ENCODE data around the gene PTPRN2. TPM values are rescaled to one million over a fixed set of nuclear protein-coding genes. Genes with fewer than 3 reads are reported as not detected.

PTPRN2 gene
- total RNA-seq, 2 donors from 2014 or later, result 0.72 to 0.79 TPM

DNA sequence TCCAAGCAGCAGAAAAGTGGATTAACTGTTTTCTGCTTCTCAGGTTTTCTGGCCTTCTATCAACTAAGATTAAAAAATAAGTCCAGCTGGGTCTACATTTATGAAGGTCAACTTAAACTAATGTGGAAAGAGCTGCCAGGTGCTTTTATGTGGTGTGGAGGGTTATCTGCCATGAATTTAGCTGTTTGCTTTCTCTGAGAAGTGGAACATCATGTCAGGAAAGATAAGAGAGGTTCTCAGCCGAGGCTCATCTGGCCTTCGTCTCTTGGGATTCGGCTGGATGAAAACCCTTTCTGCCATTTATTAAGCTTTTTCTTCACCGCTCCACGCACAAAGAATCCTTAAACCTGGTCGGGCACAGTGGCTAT, 5.5 kb downstream of the PTPRN2 start:
- Mint-ChIP-seq H3K27me3 (ENCODE audit: low read depth) (peaks cover 35% of the 10 kb centered on the region), H3K27ac (no peak overlapping the region), H3K9me3 (peaks cover 0 to 8% of the 10 kb centered on the region in 2 donors), H3K4me1 (ENCODE audit: low read depth) (peaks cover 5% of the 10 kb centered on the region), H3K36me3 (ENCODE audit: insufficient read depth in 2 of 2) (peaks cover 4 to 5% of the 10 kb centered on the region in 2 donors), H3K4me3 (no peak overlapping the region)
- ATAC-seq (replicated peaks in 1 of 2) (no peak), DNase-seq (no peak)

DNA sequence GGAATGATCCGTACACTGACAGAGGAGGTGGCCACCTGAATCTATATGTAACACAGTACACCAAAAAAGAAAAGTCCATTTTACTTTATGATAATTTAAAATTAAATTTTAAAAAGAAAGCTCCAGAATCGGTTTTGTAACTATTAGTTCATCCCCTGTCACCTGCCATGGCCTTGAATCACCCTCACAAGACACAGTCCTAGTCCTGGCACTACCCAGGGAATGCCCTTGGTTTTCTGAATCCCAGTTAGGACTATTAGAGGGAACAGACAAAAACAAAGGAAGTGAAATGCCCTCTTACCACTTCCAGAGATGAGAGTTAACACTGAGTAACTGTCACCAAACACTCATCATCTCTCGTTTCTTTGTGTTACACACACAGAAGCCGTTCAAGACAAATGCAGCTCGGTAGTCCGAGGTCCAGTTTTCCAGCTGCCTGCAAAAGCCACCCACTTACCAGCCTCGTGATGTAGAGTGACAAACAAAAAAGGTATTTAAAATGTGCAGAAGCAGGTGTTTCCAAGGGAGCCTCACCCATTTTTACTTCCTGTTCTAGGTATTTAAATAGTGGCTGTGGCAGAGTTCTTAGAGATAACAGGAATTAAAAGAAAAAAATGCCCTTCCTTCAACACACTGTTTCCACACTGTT, 6.1 kb downstream of the PTPRN2 start:
- H3K36me3 Mint-ChIP-seq (ENCODE audit: insufficient read depth in 2 of 2), result peaks cover 4 to 5% of the 10 kb centered on the region in 2 donors
- ATAC-seq (replicated peaks in 1 of 2) (no peak), DNase-seq (no peak)
- H3K9me3 Mint-ChIP-seq, result peaks cover 0 to 8% of the 10 kb centered on the region in 2 donors
- peaks cover 35% of the 10 kb centered on the region for H3K27me3 Mint-ChIP-seq (ENCODE audit: low read depth)
- H3K27ac Mint-ChIP-seq, result no peak overlapping the region
- peaks cover 5% of the 10 kb centered on the region for H3K4me1 Mint-ChIP-seq (ENCODE audit: low read depth)
- no peak overlapping the region for H3K4me3 Mint-ChIP-seq

DNA sequence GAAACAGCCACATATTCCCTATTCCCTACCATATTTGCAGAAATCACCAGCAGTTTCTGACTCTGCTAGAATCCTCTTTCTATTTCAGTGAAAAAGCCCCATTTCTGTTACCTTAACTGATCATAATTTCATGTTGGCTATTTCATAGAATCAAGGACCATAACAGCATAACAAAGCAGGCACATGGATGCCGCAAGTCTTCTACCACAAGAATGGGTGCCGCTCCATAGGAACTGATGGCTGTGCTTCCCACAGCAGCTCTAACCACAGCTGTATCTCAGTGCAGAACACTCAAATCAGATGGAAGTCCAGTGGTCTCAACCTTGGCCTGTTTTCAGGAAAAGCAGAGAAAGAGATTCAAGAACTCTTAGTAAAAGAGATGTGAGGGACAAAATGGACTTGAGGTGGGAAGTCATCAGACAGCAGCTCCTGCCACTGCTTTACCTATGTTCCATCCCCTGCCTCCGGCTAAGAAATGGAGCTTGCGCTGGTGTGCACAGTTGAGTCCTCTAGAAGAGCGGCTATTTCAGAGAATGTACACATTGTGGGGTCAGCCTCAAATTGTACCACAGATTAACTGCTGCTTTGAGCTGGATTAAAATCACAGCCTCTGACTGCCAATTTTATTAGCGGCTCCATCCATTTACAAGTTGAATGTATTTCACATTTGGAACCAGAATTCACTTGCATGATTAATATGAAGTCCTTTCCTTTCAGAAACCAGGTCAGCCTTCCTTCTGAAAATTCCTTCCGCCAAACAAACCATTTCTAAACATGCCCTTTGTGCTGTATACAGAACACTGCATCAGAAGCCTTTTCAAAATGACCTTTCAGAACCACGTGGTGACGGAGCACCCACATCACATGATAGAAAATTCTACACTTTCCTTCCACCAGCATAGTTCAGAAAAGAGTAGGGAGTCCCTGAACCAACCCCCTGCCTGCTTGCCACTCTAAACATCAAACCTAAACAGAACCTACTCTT, 7.7 kb downstream of the PTPRN2 start:
- ATAC-seq (replicated peaks in 1 of 2) (no peak), DNase-seq (no peak)
- Mint-ChIP-seq H3K9me3 (peaks cover 0 to 8% of the 10 kb centered on the region in 2 donors), H3K4me1 (ENCODE audit: low read depth) (no peaks in the 10 kb centered on the region), H3K4me3 (no peak overlapping the region), H3K27ac (no peak overlapping the region), H3K27me3 (ENCODE audit: low read depth) (peaks cover 22% of the 10 kb centered on the region), H3K36me3 (ENCODE audit: insufficient read depth in 2 of 2) (peaks cover 2 to 4% of the 10 kb centered on the region in 2 donors)

DNA sequence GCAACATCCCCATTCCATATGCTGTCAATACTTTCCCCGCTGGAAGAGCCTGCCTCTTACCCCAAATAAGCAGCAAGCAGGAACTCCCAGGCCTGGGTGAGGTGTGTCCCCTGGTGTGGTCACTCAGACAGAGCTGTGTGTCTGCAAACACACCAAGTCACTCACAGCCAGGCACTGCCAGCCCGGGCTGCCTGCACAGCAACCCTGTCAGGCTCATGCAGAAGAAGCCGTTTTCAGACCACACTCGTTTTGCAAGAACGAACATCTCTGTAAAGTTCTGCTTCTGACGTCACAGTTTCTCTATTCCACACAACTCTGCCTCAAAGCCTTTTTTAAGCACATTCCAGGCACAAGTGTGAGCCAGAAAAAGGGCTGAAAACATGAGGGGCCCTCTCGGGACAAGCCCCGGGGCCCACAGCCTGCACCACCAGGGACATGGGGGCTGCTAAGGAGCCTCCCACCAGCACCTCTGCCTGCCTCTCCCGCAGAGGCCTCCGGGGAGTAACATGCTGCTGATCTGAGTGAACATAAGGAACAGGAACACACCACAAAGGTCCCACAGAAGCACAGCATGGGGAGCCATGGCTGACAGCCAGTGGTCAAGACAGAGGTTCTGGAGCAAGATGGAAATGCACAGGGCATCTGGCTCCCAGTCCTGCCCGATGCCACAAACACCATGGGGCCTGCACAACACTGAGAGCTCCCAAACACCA, 11.4 kb downstream of the PTPRN2 start:
- H3K27ac Mint-ChIP-seq, result no peak overlapping the region
- peaks cover 0 to 8% of the 10 kb centered on the region in 2 donors for H3K9me3 Mint-ChIP-seq
- H3K4me3 Mint-ChIP-seq, result no peak overlapping the region
- peaks cover 2 to 4% of the 10 kb centered on the region in 2 donors for H3K36me3 Mint-ChIP-seq (ENCODE audit: insufficient read depth in 2 of 2)
- no peak for ATAC-seq (replicated peaks in 1 of 2)
- peaks cover 17% of the 10 kb centered on the region for H3K27me3 Mint-ChIP-seq (ENCODE audit: low read depth)
- no peak for DNase-seq
- H3K4me1 Mint-ChIP-seq (ENCODE audit: low read depth), result no peaks in the 10 kb centered on the region

DNA sequence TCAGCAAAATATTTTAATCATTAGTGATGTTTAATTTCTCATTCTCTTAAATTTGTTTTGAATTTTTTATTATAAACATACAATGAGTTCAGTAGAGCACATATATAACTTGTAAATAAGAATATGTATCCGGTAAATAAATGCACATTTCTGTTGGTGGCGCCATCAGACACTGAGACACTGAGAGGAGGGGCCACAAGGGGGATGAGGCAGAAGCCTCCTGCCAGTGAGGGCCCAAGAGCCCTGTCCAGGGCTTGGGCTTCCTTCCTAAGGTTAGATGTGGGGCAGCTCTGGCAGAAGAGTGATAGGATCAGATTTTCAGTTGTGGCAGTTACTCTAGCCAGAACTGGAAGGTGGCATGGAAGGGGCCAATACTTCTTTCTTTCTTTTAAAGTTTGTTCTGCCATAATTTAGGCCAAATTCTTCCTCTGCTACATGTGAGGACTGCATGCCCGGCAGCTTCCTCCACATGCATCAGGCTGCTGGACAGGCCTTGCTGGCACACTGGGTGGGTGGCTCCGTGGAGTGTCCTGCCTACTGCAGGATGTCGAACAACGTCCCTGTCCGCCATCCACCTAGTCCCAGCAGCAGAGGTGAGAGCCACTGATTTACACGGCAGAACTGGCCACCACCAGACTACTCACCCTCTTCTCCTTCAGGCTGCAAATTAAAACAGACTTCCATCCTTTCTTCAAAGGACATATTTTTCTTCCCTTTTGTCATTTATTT, 13.2 kb downstream of the PTPRN2 start:
- no peak for ATAC-seq (replicated peaks in 1 of 2)
- H3K9me3 Mint-ChIP-seq, result peaks cover 0 to under 1% of the 10 kb centered on the region in 2 donors
- H3K4me3 Mint-ChIP-seq, result no peak overlapping the region
- no peaks in the 10 kb centered on the region for H3K4me1 Mint-ChIP-seq (ENCODE audit: low read depth)
- DNase-seq, result no peak
- peaks cover 26% of the 10 kb centered on the region for H3K27me3 Mint-ChIP-seq (ENCODE audit: low read depth)
- no peaks in the 10 kb centered on the region for H3K36me3 Mint-ChIP-seq (ENCODE audit: insufficient read depth in 2 of 2)
- H3K27ac Mint-ChIP-seq, result no peak overlapping the region

DNA sequence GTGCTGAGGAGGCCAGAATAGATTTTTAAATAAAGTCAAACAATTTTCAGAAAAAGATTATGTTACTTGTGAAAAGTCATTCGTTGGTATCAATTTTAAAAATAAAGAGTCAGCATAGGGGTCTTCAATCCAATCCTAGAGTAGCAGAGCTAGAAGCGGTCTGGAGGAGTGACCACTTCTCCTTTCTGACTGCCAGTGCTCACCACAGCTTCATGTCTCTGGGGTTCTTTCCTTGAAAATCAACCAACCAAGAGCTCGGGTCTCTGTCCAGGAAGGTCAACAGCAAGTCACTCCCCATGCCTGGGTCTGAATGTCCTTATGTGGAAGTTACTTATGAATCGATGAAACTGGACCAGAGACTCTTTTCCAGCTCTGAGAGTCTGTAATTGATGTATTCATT, 14.3 kb downstream of the PTPRN2 start:
- no peak overlapping the region for H3K4me3 Mint-ChIP-seq

DNA sequence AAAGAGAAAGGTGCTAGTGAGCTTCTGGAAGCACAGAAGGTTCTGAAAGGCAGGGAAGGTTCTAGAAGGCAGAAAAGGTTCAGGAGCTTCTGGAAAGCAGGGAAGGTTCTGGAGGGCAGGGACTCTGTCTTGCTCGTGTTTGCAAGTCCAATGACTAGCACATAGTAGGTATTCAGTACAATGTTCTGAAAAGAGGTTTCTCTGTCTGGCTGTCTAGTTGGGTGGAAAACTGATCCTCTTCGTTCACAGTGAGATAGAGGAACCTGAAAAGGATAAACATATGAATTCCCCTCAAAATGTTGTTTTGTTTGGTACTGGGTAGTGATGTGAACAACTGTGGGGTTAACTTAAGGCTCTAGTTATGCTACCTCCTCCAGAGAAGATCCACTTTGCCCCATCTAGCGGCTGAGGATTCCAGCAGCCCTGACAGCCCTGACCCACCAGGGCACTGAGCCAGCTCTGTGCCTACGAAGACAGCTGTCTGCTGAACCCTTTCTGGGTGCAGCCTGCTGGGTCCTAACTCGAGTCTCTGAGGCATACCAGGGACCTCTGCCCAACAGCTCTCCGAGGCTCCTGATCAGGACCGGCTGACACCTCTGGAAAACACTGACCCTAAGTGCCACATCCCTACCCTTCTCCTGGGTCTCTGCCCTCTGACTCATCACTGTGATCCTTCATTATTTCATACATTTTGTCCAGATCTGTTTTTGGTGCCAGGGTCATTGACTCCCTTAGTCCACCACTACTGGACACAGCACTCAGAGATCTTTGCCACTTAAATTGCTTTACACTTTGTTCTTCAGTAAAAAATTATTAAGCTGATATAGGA, 15.4 kb downstream of the PTPRN2 start:
- no peaks in the 10 kb centered on the region for H3K4me1 Mint-ChIP-seq (ENCODE audit: low read depth)
- no peaks in the 10 kb centered on the region for H3K36me3 Mint-ChIP-seq (ENCODE audit: insufficient read depth in 2 of 2)
- no peaks in the 10 kb centered on the region for H3K9me3 Mint-ChIP-seq
- H3K27me3 Mint-ChIP-seq (ENCODE audit: low read depth), result peaks cover 33% of the 10 kb centered on the region
- no peak overlapping the region for H3K4me3 Mint-ChIP-seq
- H3K27ac Mint-ChIP-seq, result no peak overlapping the region
- DNase-seq, result no peak
- no peak for ATAC-seq (replicated peaks in 1 of 2)

More for the DNA sequence above, 14.3 kb downstream of the PTPRN2 start:
- ATAC-seq (replicated peaks in 1 of 2), result no peak
- H3K27ac Mint-ChIP-seq, result no peak overlapping the region
- DNase-seq, result no peak
- peaks cover 33% of the 10 kb centered on the region for H3K27me3 Mint-ChIP-seq (ENCODE audit: low read depth)
- no peaks in the 10 kb centered on the region for H3K36me3 Mint-ChIP-seq (ENCODE audit: insufficient read depth in 2 of 2)
- H3K4me1 Mint-ChIP-seq (ENCODE audit: low read depth), result no peaks in the 10 kb centered on the region
- H3K9me3 Mint-ChIP-seq, result no peaks in the 10 kb centered on the region

DNA sequence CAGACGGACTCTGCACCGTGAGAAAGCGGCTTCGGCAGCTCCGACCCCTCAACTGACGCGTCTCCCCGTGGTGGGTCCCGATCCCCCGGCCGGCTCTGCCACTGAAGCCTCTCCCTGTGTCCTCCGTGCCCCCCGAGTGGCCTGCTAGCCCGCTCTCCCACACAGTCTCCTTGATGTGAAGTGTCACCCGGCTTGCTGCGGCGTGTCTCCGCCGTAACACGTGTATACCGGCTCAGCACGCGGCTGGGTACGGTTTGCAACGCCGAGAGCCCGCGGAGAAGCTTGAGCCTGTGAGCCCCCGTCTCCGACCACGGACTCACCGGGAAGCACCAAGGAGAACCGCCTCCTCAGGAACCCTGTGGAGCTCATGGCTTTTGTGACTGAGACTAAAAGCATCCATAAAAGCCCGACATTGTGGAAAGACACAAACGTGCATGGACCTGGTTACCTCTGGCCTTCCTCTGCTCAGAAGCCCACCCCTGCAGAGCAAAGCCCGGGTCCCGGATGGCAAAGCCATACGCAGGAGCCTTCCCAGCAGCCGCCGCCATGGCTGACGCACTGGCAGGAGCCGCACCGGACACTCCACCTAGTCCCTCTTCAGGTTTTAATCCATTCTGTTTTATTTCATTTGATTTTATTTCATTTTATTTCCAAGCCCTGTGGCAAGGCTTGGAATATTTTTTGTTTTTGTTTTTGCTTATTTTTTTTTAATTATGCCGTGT, 17.0 kb downstream of the PTPRN2 start:
- no peaks in the 10 kb centered on the region for H3K4me1 Mint-ChIP-seq (ENCODE audit: low read depth)
- no peak overlapping the region for H3K27ac Mint-ChIP-seq
- no peaks in the 10 kb centered on the region for H3K36me3 Mint-ChIP-seq (ENCODE audit: insufficient read depth in 2 of 2)
- peaks cover 33% of the 10 kb centered on the region for H3K27me3 Mint-ChIP-seq (ENCODE audit: low read depth)
- no peaks in the 10 kb centered on the region for H3K9me3 Mint-ChIP-seq
- DNase-seq (no peak), ATAC-seq (replicated peaks in 1 of 2) (no peak)
- peak overlapping the region in 1 of 2 donors; percentile 50 for H3K4me3 Mint-ChIP-seq

DNA sequence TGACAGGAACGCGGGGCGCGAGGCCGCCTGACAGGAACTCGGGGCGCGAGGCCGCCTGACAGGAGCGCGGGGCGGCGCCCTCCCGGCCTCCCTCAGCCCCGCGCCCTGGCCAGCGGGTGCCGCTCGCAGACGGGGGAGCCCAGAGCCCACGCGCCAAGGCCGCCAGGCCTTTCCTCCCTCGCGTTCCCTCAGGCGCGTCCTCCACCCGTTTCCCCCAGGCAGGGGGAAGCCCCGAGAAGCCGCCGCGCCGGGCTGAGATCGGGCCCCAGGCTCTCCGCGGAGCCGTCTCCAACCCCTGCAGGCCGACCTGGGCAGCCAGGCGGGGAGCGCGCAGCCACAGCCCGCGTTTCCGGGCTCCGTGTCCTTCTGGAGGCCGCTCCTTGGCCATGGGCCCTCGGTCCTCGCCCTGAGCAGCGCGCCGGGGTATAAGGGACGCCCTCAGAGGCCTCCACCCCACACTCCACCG, 17.7 kb downstream of the PTPRN2 start:
- H3K27me3 Mint-ChIP-seq (ENCODE audit: low read depth), result peaks cover 33% of the 10 kb centered on the region
- no peaks in the 10 kb centered on the region for H3K4me1 Mint-ChIP-seq (ENCODE audit: low read depth)
- DNase-seq (no peak), ATAC-seq (replicated peaks in 1 of 2) (no peak)
- no peak overlapping the region for H3K4me3 Mint-ChIP-seq
- no peaks in the 10 kb centered on the region for H3K9me3 Mint-ChIP-seq
- H3K36me3 Mint-ChIP-seq (ENCODE audit: insufficient read depth in 2 of 2), result no peaks in the 10 kb centered on the region
- H3K27ac Mint-ChIP-seq, result no peak overlapping the region

DNA sequence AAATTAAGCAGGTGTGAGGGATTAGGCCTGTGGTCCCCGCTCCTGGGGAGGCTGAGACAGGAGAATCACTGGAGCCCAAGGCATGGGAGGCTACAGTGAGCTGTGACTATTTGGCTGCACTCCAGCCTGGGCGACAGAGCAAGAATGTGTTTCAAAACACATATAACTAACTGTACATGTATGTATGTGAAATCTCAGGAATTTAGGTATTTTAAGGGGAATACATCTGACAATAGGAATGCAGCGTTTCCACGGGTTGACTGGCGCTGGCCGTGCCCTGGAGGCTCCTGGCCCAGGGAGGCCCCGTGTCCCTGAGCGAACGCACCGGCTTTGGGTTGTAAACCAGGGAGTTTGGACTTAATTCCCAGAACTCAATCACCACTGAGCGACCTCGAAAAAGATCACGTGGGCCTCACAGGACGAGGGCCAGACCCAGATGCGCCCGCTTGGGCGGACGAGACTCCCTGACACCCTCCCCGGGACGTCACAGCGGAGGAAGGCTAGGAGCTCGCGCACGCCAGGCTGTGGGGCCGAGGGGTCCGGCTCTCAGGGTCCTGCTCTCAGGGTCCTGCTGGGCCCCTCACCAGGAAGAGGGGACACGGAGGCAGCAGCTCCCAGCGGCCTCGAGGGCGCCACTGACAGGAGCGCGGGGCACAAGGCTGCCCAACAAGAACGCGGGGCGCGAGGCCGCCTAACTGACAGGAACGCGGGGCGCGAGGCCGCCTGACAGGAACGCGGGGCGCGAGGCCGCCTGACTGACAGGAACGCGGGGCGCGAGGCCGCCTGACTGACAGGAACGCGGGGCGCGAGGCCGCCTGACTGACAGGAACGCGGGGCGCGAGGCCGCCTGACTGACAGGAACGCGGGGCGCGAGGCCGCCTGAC, 18.4 kb downstream of the PTPRN2 start:
- no peak overlapping the region for H3K4me3 Mint-ChIP-seq
- H3K9me3 Mint-ChIP-seq, result no peaks in the 10 kb centered on the region
- no peak for ATAC-seq (replicated peaks in 1 of 2)
- H3K4me1 Mint-ChIP-seq (ENCODE audit: low read depth), result no peaks in the 10 kb centered on the region
- H3K27me3 Mint-ChIP-seq (ENCODE audit: low read depth), result peaks cover 33% of the 10 kb centered on the region
- H3K27ac Mint-ChIP-seq, result no peak overlapping the region
- DNase-seq, result no peak
- H3K36me3 Mint-ChIP-seq (ENCODE audit: insufficient read depth in 2 of 2), result no peaks in the 10 kb centered on the region

DNA sequence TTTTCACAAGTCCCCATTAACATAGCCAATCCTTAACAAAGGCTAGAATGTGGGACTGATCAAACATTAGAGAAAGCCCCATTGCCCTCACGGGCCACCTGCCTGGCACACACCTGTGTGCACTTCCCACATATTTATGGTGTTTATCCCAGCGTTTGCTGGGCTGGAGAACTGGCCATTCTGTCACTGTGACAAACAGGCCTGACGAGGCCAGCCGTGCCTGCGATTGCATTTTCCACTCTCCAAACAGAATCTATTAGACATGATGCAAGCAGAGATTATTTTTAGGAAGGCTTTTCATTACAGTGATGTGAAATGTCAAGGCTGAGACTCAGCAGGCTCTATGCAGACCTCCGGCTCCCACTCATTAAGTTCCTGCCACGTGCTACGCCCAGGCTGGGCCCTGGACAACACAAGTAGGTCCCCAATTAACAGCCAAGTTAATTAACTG, 20.4 kb downstream of the PTPRN2 start:
- ATAC-seq (replicated peaks in 1 of 2) (no peak), DNase-seq (no peak)
- Mint-ChIP-seq H3K4me1 (ENCODE audit: low read depth) (no peaks in the 10 kb centered on the region), H3K36me3 (ENCODE audit: insufficient read depth in 2 of 2) (no peaks in the 10 kb centered on the region), H3K9me3 (no peaks in the 10 kb centered on the region), H3K27ac (no peak overlapping the region), H3K27me3 (ENCODE audit: low read depth) (peaks cover 22% of the 10 kb centered on the region), H3K4me3 (no peak overlapping the region)
